HepG2 (cell line): ENCODE measurements around the gene FDPS. TPM values are rescaled to one million over a fixed set of nuclear protein-coding genes. Genes with fewer than 3 reads are reported as not detected.

ENCODE experiments used
- ATAC-seq: fragments of 200-7000 bp; cut with Tn5 transposase; 3 replicates; pipeline ENCODE4 v1.9.1; 2020; ENCODE audit warnings: mild to moderate bottlenecking, moderate library complexity
- BruUV-seq: library from RNA; stranded (reverse); fragments of 400-500 nt; replicated peaks from 2 replicates; lab custom pipeline; 2021; lab: Mats Ljungman, UMichigan
- CTCF ChIA-PET: fragments of 300-600 bp; formaldehyde crosslinking; extraction: SDS; loops from one replicate; lab custom pipeline; 2021; ENCODE audit warnings: low total read pairs, inconsistent platforms, low intra/inter-chr PET ratio; lab: Yijun Ruan, JAX
- POLR2A ChIA-PET: fragments of 350-600 bp; sonication (Branson Sonifier 250); formaldehyde crosslinking; loops from one replicate; lab custom pipeline; 2020; ENCODE audit warnings: antibody characterized with exemption, inconsistent platforms; lab: Yijun Ruan, JAX
- DNase-seq: peaks from one replicate; pipeline ENCODE4 v3.0.0-alpha.2; 2015; ENCODE audit warnings: low spot score
- FAIRE-seq: peaks from 3 replicates; lab custom pipeline; 2011; peaks lifted over from hg19 to GRCh38; lab: Jason Lieb, UNC
- H2AFZ ChIP-seq: one replicate; pipeline ENCODE4 v1.6.1; 2011; ENCODE audit warnings: low read length, inconsistent platforms
- H3K27ac ChIP-seq: fragments of 300-600 bp; 3 replicates; pipeline ENCODE4 v1.8.0; 2011; ENCODE audit warnings: mixed run types, mild to moderate bottlenecking, mixed read lengths, low read length, inconsistent platforms; ENCODE audit not compliant: insufficient read depth; ENCODE audit errors: extremely low read length
- H3K27me3 ChIP-seq, 2 experiments: fragments of 200-600 bp in 1 of 2; 2 replicates in 1 of 2; 3 replicates in 1 of 2; pipeline versions ENCODE4 v1.6.0 to v1.8.0; 2011; ENCODE audit warnings: low read length in 2 of 2, mild to moderate bottlenecking in 2 of 2, moderate library complexity in 2 of 2, inconsistent platforms in 1 of 2; ENCODE audit not compliant: insufficient read depth in 2 of 2, control insufficient read depth in 1 of 2
- H3K36me3 ChIP-seq, 2 experiments: fragments of 200-600 bp in 1 of 2; replicated peaks in 1 of 2; 2 replicates in 1 of 2; 3 replicates in 1 of 2; pipeline versions ENCODE4 v1.5.1 to v1.8.0; 2011; ENCODE audit warnings: low read length in 2 of 2, inconsistent platforms in 1 of 2; ENCODE audit not compliant: insufficient read depth in 2 of 2, control insufficient read depth in 1 of 2
- H3K4me1 ChIP-seq: 2 replicates; pipeline ENCODE4 v1.5.1; 2012; ENCODE audit warnings: low read length, inconsistent platforms; ENCODE audit not compliant: insufficient read depth
- H3K4me2 ChIP-seq: 2 replicates; pipeline ENCODE4 v1.6.0; 2011; ENCODE audit warnings: low read depth, low read length, inconsistent platforms
- H3K4me3 ChIP-seq, 3 experiments: fragments of 200-600 bp in 1 of 3; sonication (generic), shearing (Covaris generic) in 1 of 3; replicated peaks in 1 of 3; 2 replicates each; pipeline ENCODE4 v1.5.1; 2011 to 2016; ENCODE audit warnings: low read length in 3 of 3, inconsistent platforms in 2 of 3, low read depth in 2 of 3, mild to moderate bottlenecking in 2 of 3, control low read depth in 1 of 3, mixed read lengths in 1 of 3; ENCODE audit not compliant: insufficient read depth in 1 of 3
- H3K79me2 ChIP-seq: one replicate; pipeline ENCODE4 v1.6.1; 2011; ENCODE audit warnings: low read length, inconsistent platforms; ENCODE audit not compliant: insufficient read depth
- H3K9ac ChIP-seq: 2 replicates; pipeline ENCODE4 v1.6.0; 2011; ENCODE audit warnings: mild to moderate bottlenecking, low read depth, low read length, inconsistent platforms; ENCODE audit not compliant: insufficient read depth
- H3K9me3 ChIP-seq: 2 replicates; pipeline ENCODE4 v1.5.1; 2012; ENCODE audit warnings: mild to moderate bottlenecking, low read length
- H4K20me1 ChIP-seq: 2 replicates; pipeline ENCODE4 v1.6.0; 2011; ENCODE audit warnings: inconsistent platforms, mild to moderate bottlenecking, low read length, moderate library complexity; ENCODE audit not compliant: insufficient read depth
- ADNP ChIP-seq: sonication (generic); formaldehyde crosslinking; IDR thresholded peaks from 2 replicates; pipeline ENCODE4 v1.4.0; 2020; ENCODE audit warnings: missing genetic modification reagents
- ARID5B ChIP-seq: IDR thresholded peaks from 2 replicates; pipeline ENCODE4 v1.4.0; 2020; ENCODE audit warnings: mild to moderate bottlenecking, missing genetic modification reagents
- BCLAF1 ChIP-seq: fragments of 450-650 bp; IDR thresholded peaks from 2 replicates; pipeline ENCODE4 v1.6.1; 2017; ENCODE audit warnings: mild to moderate bottlenecking
- DR1 ChIP-seq: sonication (generic); formaldehyde crosslinking; IDR thresholded peaks from 2 replicates; pipeline ENCODE4 v1.8.0; 2021; ENCODE audit warnings: mild to moderate bottlenecking, missing genetic modification reagents, inconsistent platforms
- HNF4G ChIP-seq, 2 experiments: sonication (generic) in 1 of 2; formaldehyde crosslinking in 1 of 2; IDR thresholded peaks; 2 replicates each; pipeline versions ENCODE4 v1.4.0 to v1.6.1; 2011 to 2020; ENCODE audit warnings: borderline replicate concordance in 2 of 2, low read depth in 2 of 2, mild to moderate bottlenecking in 2 of 2, low read length in 1 of 2, missing genetic modification reagents in 1 of 2, moderate library complexity in 1 of 2
- KAT2B ChIP-seq: fragments of 150-350 bp; IDR thresholded peaks from 2 replicates; pipeline ENCODE4 v1.6.1; 2014; ENCODE audit warnings: low read depth, low read length, borderline replicate concordance
- KMT2B ChIP-seq: IDR thresholded peaks from 2 replicates; pipeline ENCODE4 v1.6.1; 2016; ENCODE audit warnings: missing genetic modification reagents, missing compliant biosample characterization
- NFIB ChIP-seq: sonication (generic); formaldehyde crosslinking; IDR thresholded peaks from 2 replicates; pipeline ENCODE4 v1.9.0; 2021; ENCODE audit warnings: missing genetic modification reagents, mild to moderate bottlenecking, borderline replicate concordance
- NR1H2 ChIP-seq: sonication (generic); formaldehyde crosslinking; IDR thresholded peaks from 2 replicates; pipeline ENCODE4 v1.8.1; 2022; ENCODE audit warnings: low read depth, missing genetic modification reagents, borderline replicate concordance
- PHF8 ChIP-seq: sonication (generic); formaldehyde crosslinking; IDR thresholded peaks from 2 replicates; pipeline ENCODE4 v1.5.0; 2020; ENCODE audit warnings: missing genetic modification reagents
- SNAPC2 ChIP-seq: sonication (generic); formaldehyde crosslinking; IDR thresholded peaks from 2 replicates; pipeline ENCODE4 v1.8.1; 2022; ENCODE audit warnings: mild to moderate bottlenecking, missing genetic modification reagents
- ZFP82 ChIP-seq: sonication (generic); formaldehyde crosslinking; IDR thresholded peaks from 2 replicates; pipeline ENCODE4 v1.5.1; 2020; ENCODE audit warnings: mild to moderate bottlenecking, missing genetic modification reagents, borderline replicate concordance
- ZKSCAN5 ChIP-seq: sonication (generic); formaldehyde crosslinking; IDR thresholded peaks from 2 replicates; pipeline ENCODE4 v1.5.1; 2020; ENCODE audit warnings: mild to moderate bottlenecking, missing genetic modification reagents
- ZNF180 ChIP-seq: sonication (generic); formaldehyde crosslinking; IDR thresholded peaks from 2 replicates; pipeline ENCODE4 v1.4.0; 2020; ENCODE audit warnings: low read depth, missing genetic modification reagents, borderline replicate concordance
- ZNF350 ChIP-seq: sonication (generic); formaldehyde crosslinking; IDR thresholded peaks from 2 replicates; pipeline ENCODE4 v1.4.0; 2020; ENCODE audit warnings: mild to moderate bottlenecking, low read depth, missing genetic modification reagents, borderline replicate concordance
- ZNF543 ChIP-seq: sonication (generic); formaldehyde crosslinking; IDR thresholded peaks from 2 replicates; pipeline ENCODE4 v1.4.0; 2020; ENCODE audit warnings: mild to moderate bottlenecking, missing genetic modification reagents
- WGBS: methylation state at CpG from one replicate; pipeline ENCODE4 v1.1.6; 2017; ENCODE audit warnings: low lambda C conversion rate; 5-methylcytosine and 5-hydroxymethylcytosine counted together
- in situ Hi-C: cut with HindIII; loops from 2 replicates; pipeline ENCODE4 v1.10.0; 2017; ENCODE audit warnings: low pct_unique_long_range_greater_than_20kb; ENCODE audit not compliant: extremely low pct_ligation_motif_present
- intact Hi-C: fragments of 100-400 bp; cut with micrococcal nuclease; formaldehyde crosslinking; loops from one replicate; pipeline ENCODE4 v1.10.0; 2022; ENCODE audit not compliant: unreplicated experiment
- polyA plus RNA-seq, 8 experiments: library from polyadenylated mRNA; depleted of rRNA in 3 of 8; stranded (reverse) in 7 of 8; unstranded in 1 of 8; fragments of >200 nt; fragmentation: Illumina TruSeq in 4 of 8; extraction: Trizol in 4 of 8; gene quantifications; 2 replicates each; pipeline versions ENCODE4 v1.2.1 to v1.2.3, GENCODE V29; 2011 to 2016; ENCODE audit warnings: low read depth in 4 of 8, missing spikeins in 1 of 8, mixed read lengths in 1 of 8; ENCODE audit not compliant: insufficient read depth in 1 of 8
- total RNA-seq, 5 experiments: library from RNA; depleted of rRNA; stranded (reverse); fragments of >200 nt; fragmentation: Illumina TruSeq; extraction: Trizol; gene quantifications; 2 replicates each; pipeline ENCODE4 v1.2.3, GENCODE V29; 2016; ENCODE audit warnings: low read depth in 1 of 5
- TF ChIP-seq, protein P1 (sequence below): sonication (generic); formaldehyde crosslinking; IDR thresholded peaks from 2 replicates; pipeline ENCODE4 v1.8.0; 2022; ENCODE audit warnings: missing genetic modification reagents, low read depth, mild to moderate bottlenecking, borderline replicate concordance

Gene FDPS
- total and polyA plus RNA-seq, 2 of the 13 experiments (the other 11 are each of a cell fraction or from before 2014, with no cell fraction given): 264 to 519 TPM

DNA sequence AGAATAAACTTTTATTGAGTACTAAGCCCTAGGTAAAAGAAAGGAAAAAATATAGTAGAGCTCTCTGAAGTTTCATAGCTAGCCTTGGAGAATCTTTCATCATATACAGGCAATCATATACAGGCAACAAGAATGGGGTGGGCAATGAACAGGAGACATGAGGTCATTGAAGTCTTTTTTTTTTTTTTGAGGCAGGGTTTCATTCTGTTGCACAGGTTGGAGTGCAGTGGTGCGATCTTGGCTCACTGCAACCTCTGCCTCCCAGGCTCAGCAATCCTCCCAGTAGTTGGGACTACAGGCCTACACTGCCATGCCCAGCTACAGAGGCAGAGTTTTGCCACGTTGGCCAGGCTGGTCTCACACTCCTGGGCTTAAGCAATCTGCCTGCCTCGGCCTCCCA lies 34.2 kb downstream of the FDPS start:
- ChIA-PET CTCF (no interaction called here), POLR2A (interaction anchor here (1.5 kb wide), 1 partner anchor 19 kb away, joined by 3 read pairs; no protein-coding TSS in a partner anchor)
- Histone ChIP-seq H3K4me3 (no peak overlapping the region), H3K9ac (no peak overlapping the region), H3K27ac (no peak overlapping the region), H3K27me3 (no peaks in the 10 kb centered on the region), H2AFZ (no peak overlapping the region), H3K9me3 (no peaks in the 10 kb centered on the region), H4K20me1 (no peaks in the 10 kb centered on the region), H3K4me1 (peaks cover 6% of the 10 kb centered on the region; the same call in 1 of the 2 replicates), H3K79me2 (no peaks in the 10 kb centered on the region), H3K36me3 (peaks cover 30 to 71% of the 10 kb centered on the region in 2 experiments), H3K4me2 (no peak overlapping the region)
- no TSS peak for BruUV-seq
- DNase-seq (no peak), ATAC-seq (no peak), FAIRE-seq (no peak)
- intact Hi-C loops (no loop called here), in situ Hi-C loops (no loop called here)
- WGBS: 82% methylated on average over 3 of the region's 3 CpGs
- TF ChIP-seq HNF4G (IDR thresholded peaks at IDR 0.05; ENCODE audit: borderline replicate concordance, low read depth, low read length): no peak
- no peak for TF ChIP-seq HNF4G (CRISPR knock-in tag; IDR thresholded peaks at IDR 0.05; ENCODE audit: borderline replicate concordance, low read depth)
- TF ChIP-seq ZKSCAN5: no peak
- no peak for TF ChIP-seq SNAPC2 (CRISPR knock-in tag)
- TF ChIP-seq ADNP (CRISPR knock-in tag): no peak
- TF ChIP-seq KAT2B: no peak
- TF ChIP-seq DR1 (CRISPR knock-in tag): no peak
- TF ChIP-seq ARID5B (CRISPR knock-in tag): no peak
- no peak for TF ChIP-seq BCLAF1
- no peak for TF ChIP-seq ZNF180
- no peak for TF ChIP-seq NFIB
- TF ChIP-seq, protein P1, sequence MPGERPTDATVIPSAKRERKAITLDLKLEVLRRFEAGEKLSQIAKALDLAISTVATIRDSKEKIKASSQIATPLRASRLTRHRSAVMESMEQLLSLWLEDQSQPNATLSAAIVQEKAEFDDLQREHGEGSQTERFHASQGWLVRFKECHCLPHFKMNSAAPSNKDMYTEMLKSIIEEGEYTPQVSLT (CRISPR knock-in tag): no peak
- TF ChIP-seq ZNF543 (CRISPR knock-in tag): no peak
- no peak for TF ChIP-seq PHF8 (CRISPR knock-in tag)
- no peak for TF ChIP-seq ZNF350 (CRISPR knock-in tag)
- TF ChIP-seq ZFP82 (CRISPR knock-in tag): no peak
- TF ChIP-seq NR1H2 (CRISPR knock-in tag): no peak
- no peak for TF ChIP-seq KMT2B (CRISPR knock-in tag)
